ENCODE measurements around the gene RYR2.

- TF ChIP-seq CTCF (IDR thresholded peaks at IDR 0.05) (no peak), EZH2 (IDR thresholded peaks at IDR 0.05; ENCODE audit: borderline replicate concordance, insufficient read depth, low read depth, low read length, poor library complexity, severe bottlenecking) (no peak)
Observed at GRCh38 chr1:237353918-237354317, 311.9 kb downstream of the RYR2 start.
